GM23248 (cell line): ENCODE measurements around the gene ODAD2. TPM values are rescaled to one million over a fixed set of nuclear protein-coding genes. Genes with fewer than 3 reads are reported as not detected.

Experiments
- DNase-seq: peaks from one replicate; pipeline ENCODE4 v3.0.0-alpha.2; 2015
- H2AFZ ChIP-seq: fragments of 200-600 bp; sonication (generic); 2 replicates; pipeline ENCODE4 v1.6.1; 2016; ENCODE audit warnings: antibody characterized with exemption
- H3F3A ChIP-seq: fragments of 200-600 bp; sonication (generic); 2 replicates; pipeline ENCODE4 v1.6.1; 2016; ENCODE audit warnings: mild to moderate bottlenecking, antibody characterized with exemption, mixed run types; ENCODE audit not compliant: insufficient read depth
- H3K27ac ChIP-seq: fragments of 200-600 bp; sonication (generic); 2 replicates; pipeline ENCODE4 v1.5.1; 2016; ENCODE audit warnings: mild to moderate bottlenecking
- H3K27me3 ChIP-seq: fragments of 200-600 bp; sonication (generic); replicated peaks from 2 replicates; pipeline ENCODE4 v1.6.1; 2016; ENCODE audit warnings: mild to moderate bottlenecking; ENCODE audit not compliant: insufficient read depth
- H3K36me3 ChIP-seq: fragments of 200-600 bp; sonication (generic); 2 replicates; pipeline ENCODE4 v1.6.1; 2016; ENCODE audit warnings: low read depth, mild to moderate bottlenecking
- H3K4me1 ChIP-seq: fragments of 200-600 bp; sonication (generic); 2 replicates; pipeline ENCODE4 v1.6.1; 2016; ENCODE audit warnings: mild to moderate bottlenecking; ENCODE audit not compliant: insufficient read depth
- H3K4me2 ChIP-seq: fragments of 200-600 bp; sonication (generic); one replicate; pipeline ENCODE4 v1.6.1; 2016; ENCODE audit warnings: mild to moderate bottlenecking; ENCODE audit not compliant: unreplicated experiment
- H3K4me3 ChIP-seq: fragments of 200-600 bp; sonication (generic); 2 replicates; pipeline ENCODE4 v1.5.1; 2016; ENCODE audit warnings: mild to moderate bottlenecking
- H3K79me2 ChIP-seq: fragments of 200-600 bp; sonication (generic); 2 replicates; pipeline ENCODE4 v1.6.1; 2016; ENCODE audit warnings: mild to moderate bottlenecking; ENCODE audit not compliant: insufficient read depth
- H3K9ac ChIP-seq: fragments of 200-600 bp; sonication (generic); 2 replicates; pipeline ENCODE4 v1.6.1; 2016; ENCODE audit warnings: mild to moderate bottlenecking
- H3K9me2 ChIP-seq: fragments of 200-600 bp; sonication (generic); 2 replicates; pipeline ENCODE4 v1.6.1; 2016; ENCODE audit warnings: mixed run types, mild to moderate bottlenecking, moderate library complexity; ENCODE audit not compliant: insufficient read depth
- H3K9me3 ChIP-seq: fragments of 200-600 bp; sonication (generic); one replicate; pipeline ENCODE4 v1.6.1; 2017; ENCODE audit warnings: low read depth
- H4K20me1 ChIP-seq: fragments of 200-600 bp; sonication (generic); 2 replicates; pipeline ENCODE4 v1.6.0; 2016; ENCODE audit not compliant: insufficient read depth
- EZH2 ChIP-seq: fragments of 200-600 bp; sonication (generic); IDR thresholded peaks from 2 replicates; pipeline ENCODE4 v1.6.1; 2018; ENCODE audit warnings: antibody characterized with exemption, mild to moderate bottlenecking; ENCODE audit not compliant: insufficient read depth, poor library complexity, severe bottlenecking
- EZH2phosphoT487 ChIP-seq: fragments of 200-600 bp; sonication (generic); IDR thresholded peaks from 2 replicates; pipeline ENCODE4 v1.6.1; 2018; ENCODE audit warnings: antibody characterized with exemption, moderate library complexity, mild to moderate bottlenecking, low read depth; ENCODE audit not compliant: insufficient read depth
- WGBS, 2 experiments: methylation state at CpG; one replicate each; pipeline ENCODE4 v1.1.6; 2015 to 2017; ENCODE audit warnings: low lambda C conversion rate in 2 of 2, low coverage in 1 of 2; ENCODE audit errors: missing lambda C conversion rate in 2 of 2; 5-methylcytosine and 5-hydroxymethylcytosine counted together
- in situ Hi-C: fragments of 300-500 bp; cut with MboI; formaldehyde crosslinking; loops from 2 replicates; pipeline ENCODE4 v1.15.0; 2020
- polyA plus RNA-seq: library from polyadenylated mRNA; unstranded; fragments of >200 nt; fragmentation: Nextera tagmentation; extraction: Ambion mirVana; gene quantifications from 2 replicates; pipeline ENCODE4 v1.2.1, GENCODE V29; 2016
- total RNA-seq: library from RNA; depleted of rRNA; stranded (reverse); fragments of >200 nt; shearing (Covaris generic); gene quantifications from 2 replicates; pipeline ENCODE4 v1.2.3, GENCODE V29; 2014

ODAD2 gene
- total and polyA plus RNA-seq, 2 experiments from 2014 or later = 1.5 to 1.7 TPM

GRCh38 chr10:28036587-28036986 lies 37.7 kb upstream of the ODAD2 start:
- peak; percentile 58 for DNase-seq
- in situ Hi-C loops = no loop called here
- TF ChIP-seq EZH2 = no peak
- TF ChIP-seq EZH2phosphoT487 = no peak

GRCh38 chr10:28020993-28021982 lies 22.4 kb upstream of the ODAD2 start:
- WGBS, 2 experiments = 59 to 62% methylated on average over 5 of the region's 5 CpGs
- Histone ChIP-seq H3F3A (no peaks in the 10 kb centered on the region), H3K9me3 (no peaks in the 10 kb centered on the region), H3K27ac (no peak overlapping the region), H2AFZ (no peak overlapping the region), H3K4me1 (no peaks in the 10 kb centered on the region), H4K20me1 (no peaks in the 10 kb centered on the region), H3K36me3 (no peaks in the 10 kb centered on the region), H3K4me3 (no peak overlapping the region), H3K27me3 (no peaks in the 10 kb centered on the region), H3K79me2 (no peaks in the 10 kb centered on the region), H3K4me2 (no peak overlapping the region), H3K9ac (no peak overlapping the region), H3K9me2 (no peaks in the 10 kb centered on the region)
- in situ Hi-C loops = no loop called here
- TF ChIP-seq EZH2 (no peak), EZH2phosphoT487 (no peak)
- DNase-seq = peak; percentile 16

More at GRCh38 chr10:28036587-28036986, 37.7 kb upstream of the ODAD2 start:
- Histone ChIP-seq H3K27me3 (no peaks in the 10 kb centered on the region; the same call in 1 of the 2 replicates), H3K9ac (no peak overlapping the region), H3F3A (peaks cover 8% of the 10 kb centered on the region; the same call in 1 of the 2 replicates), H3K27ac (0 out of 2 replicates have a peak overlapping the region, but pooled peaks have one; percentile 4), H3K36me3 (no peaks in the 10 kb centered on the region), H2AFZ (0 out of 2 replicates have a peak overlapping the region, but pooled peaks have one; percentile 26), H3K4me2 (peak overlapping the region; percentile 48), H4K20me1 (no peaks in the 10 kb centered on the region), H3K79me2 (no peaks in the 10 kb centered on the region), H3K9me2 (no peaks in the 10 kb centered on the region), H3K9me3 (no peaks in the 10 kb centered on the region), H3K4me1 (peaks cover 19% of the 10 kb centered on the region), H3K4me3 (no peak overlapping the region)
- 39 to 44% methylated on average over 3 of the region's 3 CpGs for WGBS, 2 experiments

GRCh38 chr10:28020080-28020860 lies 21.4 kb upstream of the ODAD2 start:
- Histone ChIP-seq H3K4me3 (no peak overlapping the region), H3K9me2 (no peaks in the 10 kb centered on the region), H3K9ac (no peak overlapping the region), H3K9me3 (no peaks in the 10 kb centered on the region), H3K4me2 (no peak overlapping the region), H3K4me1 (no peaks in the 10 kb centered on the region), H3K36me3 (no peaks in the 10 kb centered on the region), H3K27ac (no peak overlapping the region), H2AFZ (no peak overlapping the region), H3K27me3 (0 out of 2 replicates have a peak, but pooled peaks cover 4% of the 10 kb centered on the region), H3F3A (no peaks in the 10 kb centered on the region), H3K79me2 (no peaks in the 10 kb centered on the region), H4K20me1 (no peaks in the 10 kb centered on the region)
- in situ Hi-C loops = no loop called here
- 57 to 65% methylated on average over 12 of the region's 12 CpGs for WGBS, 2 experiments
- DNase-seq = no peak
- no peak for TF ChIP-seq EZH2
- TF ChIP-seq EZH2phosphoT487 = no peak

GRCh38 chr10:28014651-28015050 lies 15.8 kb upstream of the ODAD2 start:
- DNase-seq = no peak
- H3K9ac ChIP-seq = no peak overlapping the region
- H4K20me1 ChIP-seq = no peaks in the 10 kb centered on the region
- H2AFZ ChIP-seq = no peak overlapping the region
- H3K4me2 ChIP-seq = no peak overlapping the region
- 0 out of 2 replicates have a peak, but pooled peaks cover 4% of the 10 kb centered on the region for H3K27me3 ChIP-seq
- no peak overlapping the region for H3K27ac ChIP-seq
- no peak for TF ChIP-seq EZH2
- no peak for TF ChIP-seq EZH2phosphoT487
- in situ Hi-C loops = no loop called here
- no peaks in the 10 kb centered on the region for H3K4me1 ChIP-seq
- H3K36me3 ChIP-seq = no peaks in the 10 kb centered on the region
- no peak overlapping the region for H3K4me3 ChIP-seq
- no peaks in the 10 kb centered on the region for H3K9me3 ChIP-seq
- no peaks in the 10 kb centered on the region for H3F3A ChIP-seq
- no peaks in the 10 kb centered on the region for H3K79me2 ChIP-seq
- no peaks in the 10 kb centered on the region for H3K9me2 ChIP-seq
